HEK293 (cell line): ENCODE data around the gene ADAMTS2.

Experiments
- CTCF ChIA-PET: fragments of 350-600 bp; formaldehyde crosslinking; extraction: SDS; loops from one replicate; lab custom pipeline; 2021; ENCODE audit warnings: antibody characterized with exemption; lab: Yijun Ruan, JAX
- POLR2A ChIA-PET: fragments of 300-600 bp; formaldehyde crosslinking; extraction: SDS; loops from one replicate; lab custom pipeline; 2020; ENCODE audit warnings: antibody characterized with exemption, inconsistent platforms; lab: Yijun Ruan, JAX
- H3K27ac ChIP-seq: fragments of 200-500 bp; sonication (Bioruptor generic); 2 replicates; pipeline ENCODE4 v1.5.1; 2014; ENCODE audit warnings: low read depth, low read length, control low read depth, inconsistent platforms; ENCODE audit errors: extremely low read depth
- H3K36me3 ChIP-seq, 2 experiments: fragments of 200-500 bp in 1 of 2; sonication (Bioruptor generic) in 1 of 2; 1 replicate in 1 of 2; 2 replicates in 1 of 2; pipeline ENCODE4 v1.5.1; 2014 to 2017; ENCODE audit warnings: inconsistent platforms in 2 of 2, low read length in 2 of 2; ENCODE audit not compliant: control insufficient read depth in 2 of 2, insufficient read depth in 1 of 2
- H3K4me1 ChIP-seq: fragments of 200-500 bp; sonication (Bioruptor generic); 2 replicates; pipeline ENCODE4 v1.5.1; 2014; ENCODE audit warnings: mild to moderate bottlenecking, low read length, inconsistent platforms; ENCODE audit not compliant: control insufficient read depth, insufficient read depth
- H3K4me3 ChIP-seq: 2 replicates; pipeline ENCODE4 v1.5.1; 2011; ENCODE audit warnings: low read depth, mild to moderate bottlenecking, control low read depth, low read length, moderate library complexity
- H3K9me3 ChIP-seq: fragments of 200-500 bp; sonication (Bioruptor generic); 2 replicates; pipeline ENCODE4 v1.5.1; 2014; ENCODE audit warnings: low read depth, low read length, inconsistent platforms; ENCODE audit not compliant: control insufficient read depth, insufficient read depth
- KLF8 ChIP-seq: fragments of 450-650 bp; formaldehyde crosslinking; IDR thresholded peaks from 2 replicates; pipeline ENCODE4 v1.5.1; 2016; ENCODE audit warnings: missing biosample characterization, missing genetic modification characterization
- PBX3 ChIP-seq: sonication (generic); formaldehyde crosslinking; IDR thresholded peaks from 2 replicates; pipeline ENCODE4 v1.8.1; 2022; ENCODE audit warnings: mild to moderate bottlenecking, moderate library complexity, missing genetic modification reagents
- SALL2 ChIP-seq: fragments of 450-650 bp; formaldehyde crosslinking; IDR thresholded peaks from 2 replicates; pipeline ENCODE4 v1.5.0; 2017; ENCODE audit warnings: missing biosample characterization, mild to moderate bottlenecking, missing genetic modification characterization, borderline replicate concordance
- ZFP37 ChIP-seq: fragments of 450-650 bp; formaldehyde crosslinking; IDR thresholded peaks from 2 replicates; pipeline ENCODE4 v1.5.1; 2016; ENCODE audit warnings: missing biosample characterization, missing genetic modification characterization
- ZIC2 ChIP-seq: fragments of 450-650 bp; formaldehyde crosslinking; IDR thresholded peaks from 2 replicates; pipeline ENCODE4 v1.5.1; 2016; ENCODE audit warnings: missing biosample characterization, missing genetic modification characterization
- ZNF138 ChIP-seq: fragments of 450-650 bp; formaldehyde crosslinking; IDR thresholded peaks from 2 replicates; pipeline ENCODE4 v1.5.1; 2016; ENCODE audit warnings: missing biosample characterization, missing genetic modification characterization, borderline replicate concordance
- ZNF211 ChIP-seq: fragments of 450-650 bp; formaldehyde crosslinking; IDR thresholded peaks from 2 replicates; pipeline ENCODE4 v1.5.1; 2016; ENCODE audit warnings: low read depth, missing biosample characterization, missing genetic modification characterization
- ZNF37A ChIP-seq: fragments of 450-650 bp; IDR thresholded peaks from 2 replicates; pipeline ENCODE4 v1.5.1; 2018; ENCODE audit warnings: missing biosample characterization, missing genetic modification characterization
- ZNF398 ChIP-seq: fragments of 450-650 bp; formaldehyde crosslinking; IDR thresholded peaks from 2 replicates; pipeline ENCODE4 v1.5.1; 2017; ENCODE audit warnings: missing biosample characterization, missing genetic modification characterization
- ZNF423 ChIP-seq: fragments of 450-650 bp; formaldehyde crosslinking; IDR thresholded peaks from 2 replicates; pipeline ENCODE4 v1.5.1; 2016; ENCODE audit warnings: missing biosample characterization, missing genetic modification characterization
- ZNF521 ChIP-seq: fragments of 450-650 bp; formaldehyde crosslinking; IDR thresholded peaks from 2 replicates; pipeline ENCODE4 v1.5.1; 2017; ENCODE audit warnings: missing biosample characterization, mild to moderate bottlenecking, missing genetic modification characterization
- ZNF571 ChIP-seq: fragments of 450-650 bp; formaldehyde crosslinking; IDR thresholded peaks from 2 replicates; pipeline ENCODE4 v1.5.0; 2017; ENCODE audit warnings: missing biosample characterization, missing genetic modification characterization
- ZNF621 ChIP-seq: fragments of 450-650 bp; formaldehyde crosslinking; IDR thresholded peaks from 2 replicates; pipeline ENCODE4 v1.5.1; 2017; ENCODE audit warnings: missing biosample characterization, missing genetic modification characterization
- ZNF624 ChIP-seq: fragments of 450-650 bp; formaldehyde crosslinking; IDR thresholded peaks from 2 replicates; pipeline ENCODE4 v1.5.1; 2017; ENCODE audit warnings: missing biosample characterization, missing genetic modification characterization
- ZNF626 ChIP-seq: fragments of 450-650 bp; sonication (Bioruptor Pico); formaldehyde crosslinking; IDR thresholded peaks from 2 replicates; pipeline ENCODE4 v1.5.1; 2018; ENCODE audit warnings: missing biosample characterization, missing genetic modification characterization, inconsistent platforms
- ZNF692 ChIP-seq: fragments of 450-650 bp; formaldehyde crosslinking; IDR thresholded peaks from 2 replicates; pipeline ENCODE4 v1.5.1; 2016; ENCODE audit warnings: missing biosample characterization, missing genetic modification characterization
- ZNF776 ChIP-seq: fragments of 450-650 bp; formaldehyde crosslinking; IDR thresholded peaks from 2 replicates; pipeline ENCODE4 v1.5.0; 2017; ENCODE audit warnings: missing biosample characterization, missing genetic modification characterization, borderline replicate concordance
- ZSCAN18 ChIP-seq: fragments of 450-650 bp; formaldehyde crosslinking; IDR thresholded peaks from 2 replicates; pipeline ENCODE4 v1.5.1; 2016; ENCODE audit warnings: missing biosample characterization, missing genetic modification characterization
- ZSCAN23 ChIP-seq: fragments of 450-650 bp; formaldehyde crosslinking; IDR thresholded peaks from 2 replicates; pipeline ENCODE4 v1.5.1; 2016; ENCODE audit warnings: missing biosample characterization, missing genetic modification characterization

ADAMTS2 gene

GRCh38 chr5:179140293-179140692 is 205.0 kb downstream of the ADAMTS2 start:
- ChIA-PET POLR2A (no interaction called here), CTCF (no interaction called here)
- Histone ChIP-seq H3K4me3 (no peak overlapping the region), H3K27ac (no peak overlapping the region), H3K36me3 (no peaks in the 10 kb centered on the region), H3K9me3 (no peaks in the 10 kb centered on the region), H3K4me1 (no peaks in the 10 kb centered on the region)
- no peak for TF ChIP-seq ZNF423 (tag by site-specific recombination)
- TF ChIP-seq ZNF626 (tag by site-specific recombination): no peak
- TF ChIP-seq ZNF211 (tag by site-specific recombination): no peak
- peak; percentile 65; the same call in 1 of the 2 replicates for TF ChIP-seq ZIC2 (tag by site-specific recombination)
- TF ChIP-seq KLF8: no peak
- no peak for TF ChIP-seq ZNF521 (tag by site-specific recombination)
- TF ChIP-seq ZSCAN23 (tag by site-specific recombination): no peak
- no peak for TF ChIP-seq SALL2
- TF ChIP-seq ZNF571 (tag by site-specific recombination): no peak

GRCh38 chr5:179139936-179140235 is 205.4 kb downstream of the ADAMTS2 start:
- no peaks in the 10 kb centered on the region for H3K4me1 ChIP-seq
- CTCF ChIA-PET: interaction anchor here (0.7 kb wide), 1 partner anchor 97 kb away, joined by 3 read pairs; no protein-coding TSS in a partner anchor
- H3K27ac ChIP-seq: no peak overlapping the region
- no peak overlapping the region for H3K4me3 ChIP-seq
- POLR2A ChIA-PET: no interaction called here
- H3K9me3 ChIP-seq: no peaks in the 10 kb centered on the region
- no peaks in the 10 kb centered on the region for H3K36me3 ChIP-seq
- no peak for TF ChIP-seq ZNF37A (tag by site-specific recombination)
- no peak for TF ChIP-seq ZNF211 (tag by site-specific recombination)
- no peak for TF ChIP-seq ZSCAN18 (tag by site-specific recombination)
- no peak for TF ChIP-seq ZNF692 (tag by site-specific recombination)
- TF ChIP-seq ZNF776 (tag by site-specific recombination): no peak
- TF ChIP-seq ZNF626 (tag by site-specific recombination): no peak
- TF ChIP-seq ZNF621 (tag by site-specific recombination): no peak
- TF ChIP-seq ZFP37: no peak
- no peak for TF ChIP-seq ZNF398 (tag by site-specific recombination)
- no peak for TF ChIP-seq ZNF138 (tag by site-specific recombination)
- no peak for TF ChIP-seq ZNF521 (tag by site-specific recombination)
- no peak for TF ChIP-seq ZNF624 (tag by site-specific recombination)
- TF ChIP-seq PBX3 (CRISPR knock-in tag): no peak
- TF ChIP-seq, all 188 proteins: peak for 0
